HG02571 (cell line): Measurements from ENCODE around the gene BTN1A1.
A peak's percentile ranks its signal among the peaks of the same experiment; 100 is the strongest.
"Not testable (repeated sequence)": the region's sequence is repeated elsewhere in the genome, so short reads cannot be mapped to it uniquely, and the experiment has no call there.

Experiments
- ATAC-seq: cut with Tn5 transposase; IDR thresholded peaks from one replicate; pipeline ENCODE4 v1.9.1; 2021; ENCODE audit warnings: mild to moderate bottlenecking, moderate library complexity; ENCODE audit not compliant: unreplicated experiment

BTN1A1 gene

GRCh38 chr6:26536571-26537159 lies 36.6 kb downstream of the BTN1A1 start:
- no peak for ATAC-seq

DNA sequence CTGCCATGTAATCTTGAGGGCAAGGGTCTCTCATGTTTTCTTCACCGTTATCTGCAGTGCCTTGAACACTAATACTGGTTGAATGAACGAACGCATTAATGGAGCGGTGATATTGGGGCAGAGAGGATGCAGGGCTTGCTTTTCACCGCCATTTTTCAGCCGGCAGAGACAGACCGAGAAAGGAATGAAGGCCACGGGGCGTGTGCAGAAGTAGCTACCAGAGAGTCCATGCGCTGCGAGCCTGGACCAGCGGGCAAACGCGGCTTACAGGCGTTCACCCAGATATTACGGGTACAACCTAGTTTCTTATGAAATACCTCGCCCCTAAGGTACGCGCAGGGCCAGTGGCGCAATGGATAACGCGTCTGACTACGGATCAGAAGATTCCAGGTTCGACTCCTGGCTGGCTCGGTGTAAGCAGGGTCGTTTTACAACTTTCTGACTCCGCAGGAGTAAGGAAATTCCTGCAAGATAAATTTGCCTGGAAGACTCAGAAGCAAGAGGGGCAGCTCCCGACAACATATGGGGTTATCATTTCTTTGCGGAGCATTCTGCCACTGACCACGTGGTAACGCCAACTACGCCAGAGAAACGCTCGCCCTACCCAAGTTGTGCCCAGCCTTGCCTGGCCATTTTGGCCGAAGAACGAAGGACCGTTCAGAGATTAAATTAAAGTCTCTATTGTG lies 37.2 kb downstream of the BTN1A1 start:
- peak; percentile 37 for ATAC-seq

DNA sequence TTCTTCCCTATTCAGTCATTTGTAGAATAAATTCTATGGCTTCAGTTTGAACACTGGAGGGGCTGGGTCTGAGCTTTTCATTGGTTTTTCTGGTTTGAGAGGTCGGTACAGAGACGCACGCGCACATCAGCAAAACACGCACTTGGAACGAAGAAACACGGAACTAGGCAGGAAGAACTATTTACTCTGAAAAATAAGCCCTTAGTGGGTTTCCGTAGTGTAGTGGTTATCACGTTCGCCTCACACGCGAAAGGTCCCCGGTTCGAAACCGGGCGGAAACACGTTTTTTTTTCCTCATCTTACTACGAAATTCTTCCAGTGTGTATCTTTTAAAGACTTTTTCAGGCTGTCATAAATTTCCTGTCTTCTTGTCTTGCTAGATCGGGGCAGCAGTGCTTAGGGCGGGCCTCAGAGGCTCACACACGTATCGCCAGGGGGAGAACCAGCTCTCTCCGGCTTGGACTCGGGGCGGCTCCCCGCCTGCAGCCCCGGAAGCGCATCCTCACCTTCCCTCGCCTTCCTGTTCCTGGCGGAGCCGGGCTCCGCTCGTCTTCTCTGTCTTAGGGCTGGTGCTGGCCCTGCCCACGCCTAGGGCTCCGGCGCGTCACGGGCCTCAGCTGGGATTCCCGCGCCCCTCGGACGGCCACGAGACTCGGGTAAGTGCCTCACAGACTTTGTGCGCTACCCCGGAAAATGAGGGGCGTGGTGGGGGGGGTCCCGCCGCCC lies 37.9 kb downstream of the BTN1A1 start, which contains the start of gene HMGN4:
Gene HMGN4 (plus strand): TSS at position 521 of the 726 bp plus-strand sequence. CDS start 6,841 bp downstream, outside the sequence.
- peak; percentile 56 for ATAC-seq

GRCh38 chr6:26538572-26538902 lies 38.4 kb downstream of the BTN1A1 start:
- ATAC-seq = no peak

DNA sequence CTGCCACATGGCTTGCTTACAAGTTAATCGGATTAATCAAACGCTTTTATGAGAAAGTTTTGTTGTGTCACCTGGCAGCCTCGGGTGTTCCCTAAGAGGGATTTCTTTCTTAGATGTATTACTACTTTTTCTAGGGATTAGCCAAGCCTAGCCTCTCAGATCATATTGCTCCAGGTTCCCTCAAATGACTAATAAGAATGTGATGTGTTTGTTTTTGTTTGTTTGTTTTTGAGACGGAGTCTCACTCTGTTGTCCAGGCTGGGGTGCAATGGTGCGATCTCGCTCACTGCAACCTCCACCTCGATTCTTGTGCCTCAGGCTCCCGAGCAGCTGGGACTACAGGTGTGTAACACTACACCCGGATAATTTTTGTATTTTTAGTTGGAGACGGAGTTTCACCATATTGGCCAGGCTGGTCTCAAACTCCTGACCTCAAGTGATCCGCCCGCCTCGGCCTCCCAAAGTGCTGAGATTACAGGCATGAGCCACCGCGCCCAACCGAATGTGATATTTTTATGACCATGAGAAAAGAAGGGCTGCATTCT lies 39.0 kb downstream of the BTN1A1 start:
- ATAC-seq = no peak

GRCh38 chr6:26541579-26541978 lies 41.5 kb downstream of the BTN1A1 start:
- no peak for ATAC-seq

DNA sequence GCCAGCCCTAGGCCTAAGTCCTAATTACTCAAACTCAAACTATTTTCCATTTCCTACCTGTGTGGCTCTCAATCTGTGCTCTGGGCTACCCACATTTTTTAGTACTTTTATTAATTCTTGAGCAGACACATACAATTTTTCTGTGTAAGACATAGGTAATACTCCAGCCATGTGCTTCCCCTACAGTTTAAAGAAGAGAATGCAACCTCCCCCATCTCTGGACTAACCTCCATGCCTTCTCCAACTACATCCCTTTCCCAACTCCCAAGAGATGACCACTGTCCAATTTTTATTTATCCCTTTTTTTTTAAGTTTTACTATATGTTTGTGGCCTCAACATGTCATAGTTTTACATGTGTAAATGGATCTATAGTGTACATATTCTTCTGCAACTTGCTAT lies 43.9 kb downstream of the BTN1A1 start:
- ATAC-seq = no peak

DNA sequence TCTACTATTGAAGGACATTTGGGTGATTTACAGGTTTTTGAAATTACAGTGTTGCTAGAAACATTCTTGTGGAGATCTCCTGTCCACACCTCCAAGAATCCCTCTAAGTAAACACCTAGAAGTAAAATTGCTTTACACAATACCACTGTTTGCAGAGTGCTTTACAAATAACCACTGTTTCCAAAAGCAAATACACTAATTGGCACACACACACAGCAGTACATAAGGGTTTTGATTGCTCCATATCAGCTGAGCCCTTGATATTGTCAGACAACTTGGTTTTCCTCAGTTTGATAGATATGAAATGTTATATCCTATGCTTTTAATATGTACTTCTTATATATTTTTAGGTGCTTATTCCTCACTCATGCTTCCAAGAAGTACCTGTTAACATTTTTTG lies 44.4 kb downstream of the BTN1A1 start:
- ATAC-seq = no peak

- ATAC-seq = no peak
Observed at GRCh38 chr6:26545627-26546026, 45.5 kb downstream of the BTN1A1 start.

- not testable (repeated sequence) for ATAC-seq
Observed at GRCh38 chr6:26547363-26547762, 47.3 kb downstream of the BTN1A1 start.

- ATAC-seq = no peak
Observed at GRCh38 chr6:26550250-26550993, 50.3 kb downstream of the BTN1A1 start.

- no peak for ATAC-seq
Observed at GRCh38 chr6:26552205-26552604, 52.1 kb downstream of the BTN1A1 start.

GRCh38 chr6:26552640-26553188 lies 52.6 kb downstream of the BTN1A1 start:
- ATAC-seq = no peak

DNA sequence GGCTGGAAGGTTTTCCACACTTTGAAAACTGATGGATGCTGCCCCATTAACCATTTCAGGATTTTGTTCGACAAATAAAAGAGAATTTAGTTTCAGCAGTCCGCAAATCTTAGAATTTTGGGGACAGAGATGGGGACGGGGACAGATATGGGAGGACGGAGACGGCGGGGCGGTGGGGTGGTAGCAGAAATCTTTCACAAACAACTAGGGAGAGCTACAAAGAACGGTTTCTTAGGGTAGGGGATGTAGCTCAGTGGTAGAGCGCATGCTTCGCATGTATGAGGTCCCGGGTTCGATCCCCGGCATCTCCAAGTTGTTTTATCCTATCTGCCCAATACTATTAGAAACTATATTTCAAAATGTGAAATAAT lies 53.1 kb downstream of the BTN1A1 start:
- ATAC-seq = peak; percentile 43

DNA sequence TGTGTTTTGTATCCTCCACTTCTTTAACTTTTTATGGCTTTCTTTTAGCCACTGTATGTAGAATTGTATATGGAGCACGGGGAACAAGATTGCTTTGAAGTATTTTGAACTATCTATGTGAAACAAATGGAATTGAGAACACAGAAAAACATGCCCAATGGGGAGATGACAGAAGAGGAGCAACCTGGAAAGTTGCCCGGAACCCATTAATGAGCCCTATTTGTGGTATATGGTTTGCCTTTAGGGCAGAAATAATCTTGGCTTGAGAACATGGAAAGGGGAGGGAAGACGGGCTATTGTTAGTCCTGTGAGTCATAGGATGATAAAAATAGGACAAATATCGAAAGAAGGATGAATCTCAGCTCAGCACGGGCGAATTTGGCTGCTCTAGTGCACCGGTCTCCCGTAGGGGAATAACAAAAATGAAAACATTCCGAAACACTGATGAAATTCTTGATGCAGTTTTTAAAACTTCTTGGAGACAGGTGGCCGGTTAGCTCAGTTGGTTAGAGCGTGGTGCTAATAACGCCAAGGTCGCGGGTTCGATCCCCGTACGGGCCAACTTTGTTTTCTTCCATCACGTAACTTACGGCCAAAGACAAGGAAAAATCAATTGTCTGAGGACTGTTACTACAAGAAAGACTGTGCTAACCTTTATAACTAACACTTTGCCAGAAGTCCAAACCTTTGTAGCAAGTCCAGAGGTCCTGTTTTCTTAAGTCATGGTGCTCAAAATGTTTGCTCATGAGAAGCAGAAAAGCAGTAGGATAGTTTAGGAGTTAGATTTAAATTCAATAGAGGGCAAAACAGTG lies 53.7 kb downstream of the BTN1A1 start:
- peak; percentile 43 for ATAC-seq

GRCh38 chr6:26554447-26554696 lies 54.3 kb downstream of the BTN1A1 start:
- ATAC-seq = no peak

DNA sequence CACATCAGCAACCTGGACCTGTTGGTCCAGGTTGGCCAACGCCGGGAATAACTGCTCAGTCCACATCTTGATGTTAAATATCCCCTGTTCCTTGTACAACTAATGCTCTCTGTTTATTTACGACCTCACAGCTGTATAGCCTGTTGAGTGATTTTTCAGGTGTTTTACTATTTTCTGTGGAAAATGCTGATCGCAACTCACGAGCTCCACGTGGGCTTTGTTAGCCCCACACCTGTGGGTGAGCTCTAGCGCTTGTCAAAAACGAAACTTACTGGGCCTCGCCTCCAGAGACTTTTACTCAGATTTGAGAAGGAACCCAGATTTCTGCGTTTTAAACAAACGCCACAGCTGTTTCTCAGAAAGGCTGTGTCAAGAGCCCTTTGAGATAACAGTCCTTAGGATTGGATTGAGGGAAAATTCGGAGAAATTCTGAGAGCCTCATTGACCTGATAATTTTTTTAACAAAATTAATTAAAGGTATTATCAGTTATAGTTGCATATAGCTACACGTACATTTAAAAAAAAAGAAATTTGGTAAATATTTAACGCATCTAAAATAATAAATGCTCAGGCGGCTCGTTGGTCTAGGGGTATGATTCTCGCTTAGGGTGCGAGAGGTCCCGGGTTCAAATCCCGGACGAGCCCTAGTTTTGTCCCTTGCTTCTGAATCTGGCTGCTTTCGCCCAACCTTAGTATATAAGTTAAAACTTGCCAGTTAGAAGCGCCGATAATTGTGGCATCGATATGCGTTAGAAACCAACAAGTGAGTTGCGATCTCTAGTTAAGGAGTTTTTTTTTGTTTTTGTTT lies 54.8 kb downstream of the BTN1A1 start:
- ATAC-seq = no peak

GRCh38 chr6:26555505-26556262 lies 55.6 kb downstream of the BTN1A1 start:
- no peak for ATAC-seq
